Measurements from ENCODE around the gene BUD31. TPM values are rescaled to one million over a fixed set of nuclear protein-coding genes. Genes with fewer than 3 reads are reported as not detected.

BUD31 gene
- total RNA-seq, 1 experiment from 2014 or later = 104 TPM

- no peak for TF ChIP-seq CTCF (conservative IDR thresholded peaks at IDR 0.05)
- Histone ChIP-seq H3T11ph (ENCODE audit: low read length) (no peak overlapping the region), H4K20me1 (ENCODE audit: control insufficient read depth, insufficient read depth, insufficient read length) (no peaks in the 10 kb centered on the region), H2BK15ac (ENCODE audit: low read depth, low read length) (no peak overlapping the region), H4K5ac (ENCODE audit: insufficient read length, low read depth, low read length) (no peak overlapping the region), H4K8ac (replicated peaks; ENCODE audit: insufficient read length, low read depth, low read length) (no peak overlapping the region), H3K9me3 (ENCODE audit: control insufficient read depth, low read depth, low read length) (no peaks in the 10 kb centered on the region), H3K79me1 (ENCODE audit: insufficient read depth, low read depth, low read length, poor library complexity, severe bottlenecking) (no peaks in the 10 kb centered on the region), H2BK20ac (ENCODE audit: low read depth, low read length, poor library complexity, severe bottlenecking) (no peak overlapping the region), H3K27me3 (ENCODE audit: insufficient read depth, low read length) (no peaks in the 10 kb centered on the region), H3K14ac (ENCODE audit: insufficient read depth, low read length) (no peak overlapping the region), H3K9ac (ENCODE audit: extremely low read depth, insufficient read length, low read length) (no peak overlapping the region), H2AFZ (ENCODE audit: low read length) (no peak overlapping the region), H3K18ac (ENCODE audit: insufficient read length, low read depth, low read length) (no peak overlapping the region), H4K91ac (ENCODE audit: insufficient read length, low read depth, low read length) (no peak overlapping the region), H3K23ac (ENCODE audit: insufficient read length, low read depth, low read length) (no peak overlapping the region), H3K4me1 (ENCODE audit: insufficient read depth, low read length) (peaks cover under 1% of the 10 kb centered on the region; the same call in 1 of the 2 replicates), H2AK5ac (ENCODE audit: insufficient read length, low read length) (no peak overlapping the region), H3K56ac (ENCODE audit: insufficient read length, low read depth, low read length) (no peak overlapping the region), H2BK12ac (ENCODE audit: insufficient read length, low read depth, low read length) (no peak overlapping the region), H3K79me2 (ENCODE audit: insufficient read depth, low read length) (no peaks in the 10 kb centered on the region), H2BK5ac (ENCODE audit: insufficient read length, low read length) (no peak overlapping the region), H3K4me2 (ENCODE audit: insufficient read depth, insufficient read length, low read length) (no peak overlapping the region), H2BK120ac (ENCODE audit: low read depth, low read length, poor library complexity, severe bottlenecking) (no peak overlapping the region), H3K4ac (ENCODE audit: low read depth, low read length) (no peak overlapping the region), H3K27ac (ENCODE audit: insufficient read length, low read depth, low read length) (no peak overlapping the region), H3K23me2 (ENCODE audit: insufficient read length, low read depth, low read length, poor library complexity, severe bottlenecking) (peaks cover 3% of the 10 kb centered on the region)
- Mint-ChIP-seq H3K9me3 (no peaks in the 10 kb centered on the region), H3K4me1 (peaks cover 8 to 9% of the 10 kb centered on the region in 2 experiments), H3K36me3 (ENCODE audit: insufficient read depth in 1 of 3, low read depth in 3 of 3) (peaks cover 6 to 10% (median 7%) of the 10 kb centered on the region in 3 experiments; a peak in 6 of 7 replicates), H3K4me3 (no peak overlapping the region), H3K27me3 (ENCODE audit: low read depth) (peaks cover 13% of the 10 kb centered on the region), H3K27ac (0 out of 7 replicates have a peak overlapping the region, but pooled peaks of 1 of the 3 experiments have one; percentile 15)
- WGBS (ENCODE audit: extremely low coverage, insufficient read length, low lambda C conversion rate) = no CpG with 5 or more reads among the region's 11 CpGs
- no peak for DNase-seq
These were observed 37.3 kb upstream of the BUD31 start for GRCh38 chr7:99371376-99371920.

Measured in H9 (cell line).